Fibroblast of villous mesenchyme (primary cell): ENCODE measurements around the gene HMGXB3. TPM values are rescaled to one million over a fixed set of nuclear protein-coding genes. Genes with fewer than 3 reads are reported as not detected.
A peak's percentile ranks its signal among the peaks of the same experiment; 100 is the strongest.

Experiments used
- DNase-seq: peaks from one replicate; pipeline ENCODE4 v3.0.0-alpha.2; 2010; ENCODE audit warnings: low read depth
- H3K4me3 ChIP-seq: 2 replicates; pipeline ENCODE4 v1.5.1; 2011; ENCODE audit warnings: low read depth, mild to moderate bottlenecking, low read length
- CTCF ChIP-seq: IDR thresholded peaks from 2 replicates; pipeline ENCODE4 v1.5.1; 2012; ENCODE audit warnings: low read depth, mild to moderate bottlenecking, low read length; ENCODE audit not compliant: insufficient read depth
- total RNA-seq: library from RNA; depleted of rRNA; stranded (reverse); fragments of >200 nt; gene quantifications from 2 replicates; pipeline ENCODE4 v1.2.3, GENCODE V29; 2012

The HMGXB3 gene
- total RNA-seq, 1 donor: 45.3 TPM

GRCh38 chr5:149957855-149958254, 42.7 kb upstream of the HMGXB3 start:
- no peak for TF ChIP-seq CTCF
- DNase-seq: no peak
- no peak overlapping the region for H3K4me3 ChIP-seq

GRCh38 chr5:149959406-149960236, 40.9 kb upstream of the HMGXB3 start:
- peak; percentile 64 for TF ChIP-seq CTCF
- DNase-seq: peak; percentile 69
- peak overlapping the region; percentile 67 for H3K4me3 ChIP-seq

- DNase-seq: peak; percentile 98
- no peak for TF ChIP-seq CTCF
- peak within 1 kb of the TSS; percentile 67 for H3K4me3 ChIP-seq
Measured at GRCh38 chr5:149960272-149961185, 40.0 kb upstream of the HMGXB3 start, which contains the start of gene SLC26A2. TSS of gene SLC26A2 (plus strand) at chr5:149960758. CDS start at chr5:149977653, 16,895 bp downstream.

- no peak for TF ChIP-seq CTCF
- DNase-seq: no peak
- peak overlapping the region; percentile 67 for H3K4me3 ChIP-seq
Measured at GRCh38 chr5:149961186-149961685, 39.3 kb upstream of the HMGXB3 start.

GRCh38 chr5:149961957-149962409, 38.6 kb upstream of the HMGXB3 start:
- peak; percentile 71 for TF ChIP-seq CTCF
- peak; percentile 71 for DNase-seq
- no peak overlapping the region for H3K4me3 ChIP-seq

- H3K4me3 ChIP-seq: no peak overlapping the region
- TF ChIP-seq CTCF: no peak
- DNase-seq: no peak
Measured at GRCh38 chr5:149962601-149963300, 37.8 kb upstream of the HMGXB3 start.
